ENCODE data around the gene ZC2HC1B. TPM values are rescaled to one million over a fixed set of nuclear protein-coding genes. Genes with fewer than 3 reads are reported as not detected.
"Not testable (repeated sequence)": the region's sequence is repeated elsewhere in the genome, so short reads cannot be mapped to it uniquely, and the experiment has no call there.

Gene ZC2HC1B
- total RNA-seq, 1 donor from 2014 or later: not detected

GRCh38 chr6:143867236-143867635 lies 3.0 kb downstream of the ZC2HC1B start:
- intact Hi-C loops (cut with micrococcal nuclease): no loop called here

GRCh38 chr6:143868808-143869207 lies 4.5 kb downstream of the ZC2HC1B start:
- intact Hi-C loops (cut with micrococcal nuclease): not testable (repeated sequence)

- intact Hi-C loops (cut with micrococcal nuclease): not testable (repeated sequence)
These were observed 7.0 kb downstream of the ZC2HC1B start for GRCh38 chr6:143871202-143871730.

GRCh38 chr6:143872201-143872600 lies 7.9 kb downstream of the ZC2HC1B start:
- intact Hi-C loops (cut with micrococcal nuclease): loop anchor here (1.0 kb wide), 1 partner anchor 29 kb away; the partner anchor contains the start of gene LTV1

- intact Hi-C loops (cut with micrococcal nuclease): not testable (repeated sequence)
These were observed 9.3 kb downstream of the ZC2HC1B start for GRCh38 chr6:143873600-143873999.

GRCh38 chr6:143874503-143874902 lies 10.2 kb downstream of the ZC2HC1B start:
- intact Hi-C loops (cut with micrococcal nuclease): not testable (repeated sequence)

GRCh38 chr6:143877584-143878271 lies 13.5 kb downstream of the ZC2HC1B start:
- intact Hi-C loops (cut with micrococcal nuclease): no loop called here

- intact Hi-C loops (cut with micrococcal nuclease): no loop called here
These were observed 14.0 kb downstream of the ZC2HC1B start for GRCh38 chr6:143878272-143878760.

GRCh38 chr6:143880412-143880811 lies 16.1 kb downstream of the ZC2HC1B start:
- intact Hi-C loops (cut with micrococcal nuclease): no loop called here

GRCh38 chr6:143882401-143882930 lies 18.2 kb downstream of the ZC2HC1B start:
- intact Hi-C loops (cut with micrococcal nuclease): no loop called here

- intact Hi-C loops (cut with micrococcal nuclease): no loop called here
These were observed 20.1 kb downstream of the ZC2HC1B start for GRCh38 chr6:143884216-143884900.

- intact Hi-C loops (cut with micrococcal nuclease): no loop called here
These were observed 20.8 kb downstream of the ZC2HC1B start for GRCh38 chr6:143885116-143885515.

- intact Hi-C loops (cut with micrococcal nuclease): no loop called here
These were observed 30.4 kb downstream of the ZC2HC1B start for GRCh38 chr6:143894655-143895054.

- intact Hi-C loops (cut with micrococcal nuclease): no loop called here
These were observed 32.0 kb downstream of the ZC2HC1B start for GRCh38 chr6:143896126-143896860.

GRCh38 chr6:143900358-143900757 lies 36.1 kb downstream of the ZC2HC1B start:
- intact Hi-C loops (cut with micrococcal nuclease): no loop called here

GRCh38 chr6:143901885-143902750 lies 37.8 kb downstream of the ZC2HC1B start:
- intact Hi-C loops (cut with micrococcal nuclease): no loop called here

GRCh38 chr6:143902827-143903226 lies 38.6 kb downstream of the ZC2HC1B start:
- intact Hi-C loops (cut with micrococcal nuclease): no loop called here

- intact Hi-C loops (cut with micrococcal nuclease): no loop called here
These were observed 46.8 kb downstream of the ZC2HC1B start for GRCh38 chr6:143911028-143911427.

- intact Hi-C loops (cut with micrococcal nuclease): no loop called here
These were observed 48.4 kb downstream of the ZC2HC1B start for GRCh38 chr6:143912671-143913070.

- intact Hi-C loops (cut with micrococcal nuclease): not testable (repeated sequence)
These were observed 52.8 kb downstream of the ZC2HC1B start for GRCh38 chr6:143917026-143917425.

Measured in T-helper 1 cell treated with Interleukin-12 subunit alpha and Interleukin-12 subunit beta and Interleukin-4 antibody, amounts not matched to agents 30 ng/mL and 1 ng/mL, for 36 hours (primary cell).